ENCODE data around the gene SPAG8.

DNA sequence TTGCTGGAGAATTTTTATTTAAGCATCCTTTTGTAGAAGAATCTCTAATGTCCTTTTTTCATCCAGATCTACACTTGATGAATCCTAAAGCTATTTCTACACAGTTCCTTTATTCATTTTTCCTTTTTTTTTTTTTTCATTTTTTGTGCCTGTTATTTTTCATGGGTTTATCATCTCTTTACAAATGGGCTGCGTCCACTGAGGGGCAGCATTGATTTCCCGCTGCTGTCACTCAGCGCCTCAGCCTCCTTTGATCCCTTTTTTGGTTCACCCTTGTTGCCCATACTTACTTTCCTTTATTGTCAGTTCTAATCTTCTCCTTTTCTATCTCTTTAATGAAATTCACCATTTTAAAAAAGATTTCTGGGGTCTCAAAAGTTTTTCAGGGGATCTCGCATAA lies 52.3 kb downstream of the SPAG8 start:
- TF ChIP-seq, protein P1, sequence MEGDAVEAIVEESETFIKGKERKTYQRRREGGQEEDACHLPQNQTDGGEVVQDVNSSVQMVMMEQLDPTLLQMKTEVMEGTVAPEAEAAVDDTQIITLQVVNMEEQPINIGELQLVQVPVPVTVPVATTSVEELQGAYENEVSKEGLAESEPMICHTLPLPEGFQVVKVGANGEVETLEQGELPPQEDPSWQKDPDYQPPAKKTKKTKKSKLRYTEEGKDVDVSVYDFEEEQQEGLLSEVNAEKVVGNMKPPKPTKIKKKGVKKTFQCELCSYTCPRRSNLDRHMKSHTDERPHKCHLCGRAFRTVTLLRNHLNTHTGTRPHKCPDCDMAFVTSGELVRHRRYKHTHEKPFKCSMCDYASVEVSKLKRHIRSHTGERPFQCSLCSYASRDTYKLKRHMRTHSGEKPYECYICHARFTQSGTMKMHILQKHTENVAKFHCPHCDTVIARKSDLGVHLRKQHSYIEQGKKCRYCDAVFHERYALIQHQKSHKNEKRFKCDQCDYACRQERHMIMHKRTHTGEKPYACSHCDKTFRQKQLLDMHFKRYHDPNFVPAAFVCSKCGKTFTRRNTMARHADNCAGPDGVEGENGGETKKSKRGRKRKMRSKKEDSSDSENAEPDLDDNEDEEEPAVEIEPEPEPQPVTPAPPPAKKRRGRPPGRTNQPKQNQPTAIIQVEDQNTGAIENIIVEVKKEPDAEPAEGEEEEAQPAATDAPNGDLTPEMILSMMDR (IDR thresholded peaks at IDR 0.05; ENCODE audit: low read length) = no peak
- TF ChIP-seq EZH2 (IDR thresholded peaks at IDR 0.05; ENCODE audit: borderline replicate concordance, low read length) = no peak

Measured in OCI-LY1 (cell line).